Neuronal stem cell (in vitro differentiated cells): ENCODE data around the gene NSMCE1.

Source experiments
- DNase-seq: peaks from one replicate; pipeline ENCODE4 v3.0.0-alpha.2; 2013; ENCODE audit warnings: low spot score
- H2AFZ ChIP-seq: one replicate; pipeline ENCODE4 v1.6.1; 2013; ENCODE audit warnings: mild to moderate bottlenecking, low read length, inconsistent platforms
- H2AK5ac ChIP-seq: 2 replicates; pipeline ENCODE4 v1.6.1; 2013; ENCODE audit warnings: low read depth, mild to moderate bottlenecking, inconsistent platforms, low read length, moderate library complexity, mixed read lengths
- H2BK120ac ChIP-seq: 2 replicates; pipeline ENCODE4 v1.6.1; 2013; ENCODE audit warnings: low read depth, mild to moderate bottlenecking, inconsistent platforms, low read length, moderate library complexity, mixed read lengths
- H2BK12ac ChIP-seq: one replicate; pipeline ENCODE4 v1.6.1; 2013; ENCODE audit warnings: low read length, inconsistent platforms
- H2BK15ac ChIP-seq: 2 replicates; pipeline ENCODE4 v1.6.1; 2013; ENCODE audit warnings: mild to moderate bottlenecking, low read length, inconsistent platforms, mixed read lengths
- H2BK5ac ChIP-seq: one replicate; pipeline ENCODE4 v1.6.1; 2013; ENCODE audit warnings: inconsistent platforms, mild to moderate bottlenecking, low read length, moderate library complexity
- H3K14ac ChIP-seq: one replicate; pipeline ENCODE4 v1.6.1; 2013; ENCODE audit warnings: low read length, inconsistent platforms
- H3K18ac ChIP-seq: 2 replicates; pipeline ENCODE4 v1.6.1; 2013; ENCODE audit warnings: low read length, inconsistent platforms
- H3K23ac ChIP-seq: 2 replicates; pipeline ENCODE4 v1.6.1; 2013; ENCODE audit warnings: low read depth, mild to moderate bottlenecking, mixed read lengths, low read length, inconsistent platforms; ENCODE audit not compliant: poor library complexity
- H3K27ac ChIP-seq: replicated peaks from 3 replicates; pipeline ENCODE4 v1.5.1; 2013; ENCODE audit warnings: low read length, inconsistent platforms
- H3K27me3 ChIP-seq, 3 experiments: 2 replicates each; pipeline ENCODE4 v1.6.1; 2013; ENCODE audit warnings: low read length in 3 of 3, mild to moderate bottlenecking in 2 of 3, inconsistent platforms in 1 of 3, low read depth in 1 of 3, mixed read lengths in 1 of 3, moderate library complexity in 1 of 3; ENCODE audit not compliant: control insufficient read depth in 3 of 3, insufficient read depth in 3 of 3
- H3K36me3 ChIP-seq, 2 donors: replicated peaks in 1 of 2; 2 replicates each; pipeline ENCODE4 v1.6.1; 2013; ENCODE audit warnings: low read length in 2 of 2; ENCODE audit not compliant: control insufficient read depth in 2 of 2, insufficient read depth in 2 of 2
- H3K4ac ChIP-seq: 2 replicates; pipeline ENCODE4 v1.6.1; 2013; ENCODE audit warnings: inconsistent platforms, mild to moderate bottlenecking, low read length, moderate library complexity
- H3K4me1 ChIP-seq, 2 donors: 1 replicate in 1 of 2; 2 replicates in 1 of 2; pipeline ENCODE4 v1.6.1; 2013; ENCODE audit warnings: low read length in 2 of 2, low read depth in 1 of 2; ENCODE audit not compliant: control insufficient read depth in 2 of 2, insufficient read depth in 1 of 2
- H3K4me2 ChIP-seq: one replicate; pipeline ENCODE4 v1.6.1; 2013; ENCODE audit warnings: mild to moderate bottlenecking, low read length, inconsistent platforms; ENCODE audit not compliant: insufficient read depth, poor library complexity, severe bottlenecking
- H3K4me3 ChIP-seq, 2 donors: 2 replicates each; pipeline ENCODE4 v1.5.1; 2013; ENCODE audit warnings: low read length in 2 of 2, mild to moderate bottlenecking in 2 of 2, inconsistent platforms in 1 of 2, moderate library complexity in 1 of 2
- H3K79me1 ChIP-seq: one replicate; pipeline ENCODE4 v1.6.1; 2013; ENCODE audit warnings: low read depth, mild to moderate bottlenecking, inconsistent platforms, low read length, moderate library complexity
- H3K9ac ChIP-seq: one replicate; pipeline ENCODE4 v1.6.1; 2013; ENCODE audit warnings: mild to moderate bottlenecking, low read depth, low read length, inconsistent platforms; ENCODE audit not compliant: poor library complexity
- H3K9me3 ChIP-seq, 2 donors: replicated peaks in 1 of 2; 2 replicates each; pipeline versions ENCODE3 to v1.6.1; 2013; ENCODE audit warnings: low read length in 2 of 2, mild to moderate bottlenecking in 2 of 2, inconsistent platforms in 1 of 2, low read depth in 1 of 2, mixed read lengths in 1 of 2, moderate library complexity in 1 of 2; ENCODE audit not compliant: control insufficient read depth in 2 of 2, insufficient read depth in 1 of 2
- H4K8ac ChIP-seq: one replicate; pipeline ENCODE4 v1.6.1; 2013; ENCODE audit warnings: low read depth, mild to moderate bottlenecking, inconsistent platforms, low read length, moderate library complexity
- H4K91ac ChIP-seq: one replicate; pipeline ENCODE4 v1.6.1; 2013; ENCODE audit warnings: low read length, low read depth, mild to moderate bottlenecking, inconsistent platforms; ENCODE audit not compliant: poor library complexity
- WGBS, 2 donors: extraction: QIAGEN DNeasy Blood & Tissue Kit; methylation state at CpG; one replicate each; pipeline ENCODE4 v1.1.7; 2013; ENCODE audit warnings: missing lambda C conversion rate in 2 of 2, mixed read lengths in 1 of 2; ENCODE audit not compliant: insufficient read length in 2 of 2, insufficient replicate concordance in 1 of 2; ENCODE audit errors: extremely low coverage in 2 of 2; 5-methylcytosine and 5-hydroxymethylcytosine counted together

The NSMCE1 gene

GRCh38 chr16:27197004-27197403 is 71.6 kb downstream of the NSMCE1 start:
- no peak overlapping the region for H2BK120ac ChIP-seq
- no peak overlapping the region for H3K14ac ChIP-seq
- no peaks in the 10 kb centered on the region for H3K27me3 ChIP-seq
- WGBS, 2 donors: no CpG with 5 or more reads among the region's 4 CpGs
- H3K36me3 ChIP-seq: no peaks in the 10 kb centered on the region
- H4K91ac ChIP-seq: no peak overlapping the region
- no peak overlapping the region for H3K27ac ChIP-seq
- DNase-seq: no peak
- no peak overlapping the region for H3K4me3 ChIP-seq
- H3K4me2 ChIP-seq: no peak overlapping the region
- H3K9ac ChIP-seq: no peak overlapping the region
- H3K9me3 ChIP-seq: peaks cover 0 to 2% of the 10 kb centered on the region in 2 donors
- H2BK5ac ChIP-seq: no peak overlapping the region
- H3K79me1 ChIP-seq: no peaks in the 10 kb centered on the region
- H3K4me1 ChIP-seq: no peaks in the 10 kb centered on the region
- H2AFZ ChIP-seq: no peak overlapping the region
- H2AK5ac ChIP-seq: no peak overlapping the region
- no peak overlapping the region for H3K18ac ChIP-seq
- no peak overlapping the region for H4K8ac ChIP-seq
- H3K4ac ChIP-seq: no peak overlapping the region
- H3K23ac ChIP-seq: no peak overlapping the region
- H2BK15ac ChIP-seq: no peak overlapping the region
- H2BK12ac ChIP-seq: no peak overlapping the region

- H3K4me2 ChIP-seq: no peak overlapping the region
- H3K4ac ChIP-seq: no peak overlapping the region
- H2AK5ac ChIP-seq: no peak overlapping the region
- no peak overlapping the region for H2BK12ac ChIP-seq
- H3K27ac ChIP-seq: no peak overlapping the region
- H3K36me3 ChIP-seq: no peaks in the 10 kb centered on the region
- no peak overlapping the region for H3K18ac ChIP-seq
- no peak overlapping the region for H2BK120ac ChIP-seq
- no peak overlapping the region for H2AFZ ChIP-seq
- H3K9ac ChIP-seq: no peak overlapping the region
- no peak overlapping the region for H2BK5ac ChIP-seq
- H3K4me3 ChIP-seq: no peak overlapping the region
- H3K79me1 ChIP-seq: no peaks in the 10 kb centered on the region
- H3K23ac ChIP-seq: no peak overlapping the region
- H3K4me1 ChIP-seq: no peaks in the 10 kb centered on the region
- peaks cover 0 to 2% of the 10 kb centered on the region in 2 donors for H3K9me3 ChIP-seq
- no peak overlapping the region for H2BK15ac ChIP-seq
- no peak for DNase-seq
- H3K27me3 ChIP-seq: no peaks in the 10 kb centered on the region
- H4K8ac ChIP-seq: no peak overlapping the region
- H4K91ac ChIP-seq: no peak overlapping the region
- H3K14ac ChIP-seq: no peak overlapping the region
- WGBS, 2 donors: no CpG with 5 or more reads among the region's 9 CpGs
Measured at GRCh38 chr16:27195941-27196595, 72.5 kb downstream of the NSMCE1 start.

GRCh38 chr16:27195076-27195741 is 73.4 kb downstream of the NSMCE1 start:
- H2AFZ ChIP-seq: no peak overlapping the region
- H3K18ac ChIP-seq: no peak overlapping the region
- no peak overlapping the region for H4K8ac ChIP-seq
- H3K9me3 ChIP-seq: peaks cover 0 to 2% of the 10 kb centered on the region in 2 donors
- no peak overlapping the region for H2BK15ac ChIP-seq
- H3K79me1 ChIP-seq: no peaks in the 10 kb centered on the region
- no peak overlapping the region for H2BK120ac ChIP-seq
- H3K14ac ChIP-seq: no peak overlapping the region
- H3K36me3 ChIP-seq: no peaks in the 10 kb centered on the region
- H3K4ac ChIP-seq: no peak overlapping the region
- H3K23ac ChIP-seq: no peak overlapping the region
- no peak overlapping the region for H3K27ac ChIP-seq
- H3K4me3 ChIP-seq: peak overlapping the region in 1 of 2 donors; percentile 36
- no peak overlapping the region for H2BK12ac ChIP-seq
- H3K4me1 ChIP-seq: no peaks in the 10 kb centered on the region
- H3K27me3 ChIP-seq: no peaks in the 10 kb centered on the region
- no peak overlapping the region for H2AK5ac ChIP-seq
- no peak overlapping the region for H3K4me2 ChIP-seq
- H4K91ac ChIP-seq: no peak overlapping the region
- DNase-seq: no peak
- H2BK5ac ChIP-seq: no peak overlapping the region
- no CpG with 5 or more reads among the region's 6 CpGs for WGBS, 2 donors
- no peak overlapping the region for H3K9ac ChIP-seq

DNA sequence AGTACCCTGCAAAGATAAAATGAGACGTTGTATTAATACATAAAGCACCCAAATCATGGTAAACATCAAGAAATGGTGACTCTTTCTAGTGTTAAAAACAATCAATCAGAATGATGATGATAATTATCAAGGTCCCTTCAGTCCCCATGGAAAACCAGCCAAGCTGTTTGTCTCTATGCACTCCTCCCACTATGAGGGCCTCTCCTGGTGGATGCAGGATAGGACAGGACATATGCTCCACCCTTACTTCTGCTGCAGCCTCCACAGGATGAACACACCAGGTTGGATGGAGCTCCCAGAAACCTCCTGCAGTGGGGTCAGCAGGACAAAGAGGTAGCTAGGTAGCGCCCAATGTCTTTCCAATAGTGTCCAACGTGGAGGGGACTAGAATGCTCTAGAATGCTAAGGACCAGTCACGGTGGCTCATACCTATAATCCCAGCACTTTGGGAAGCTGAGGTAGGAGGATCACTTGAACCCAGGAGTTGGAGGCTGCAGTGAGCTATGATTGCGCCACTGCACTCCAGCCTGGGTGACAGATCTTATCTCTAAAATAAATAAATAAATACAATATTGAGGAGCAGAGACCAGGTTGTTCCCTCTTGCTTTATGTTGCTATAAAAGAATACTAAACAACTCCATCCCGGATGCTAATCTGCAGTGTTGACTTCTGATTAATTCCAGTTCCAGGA is 75.1 kb downstream of the NSMCE1 start:
- H2BK12ac ChIP-seq: no peak overlapping the region
- H3K36me3 ChIP-seq: no peaks in the 10 kb centered on the region
- no peak overlapping the region for H3K4me3 ChIP-seq
- no peaks in the 10 kb centered on the region for H3K79me1 ChIP-seq
- H4K8ac ChIP-seq: no peak overlapping the region
- no peak overlapping the region for H3K18ac ChIP-seq
- no peak overlapping the region for H3K4me2 ChIP-seq
- H2BK15ac ChIP-seq: no peak overlapping the region
- WGBS, 2 donors: no CpG with 5 or more reads among the region's 6 CpGs
- no peak for DNase-seq
- no peaks in the 10 kb centered on the region for H3K4me1 ChIP-seq
- no peak overlapping the region for H3K4ac ChIP-seq
- H2AFZ ChIP-seq: no peak overlapping the region
- no peak overlapping the region for H4K91ac ChIP-seq
- H2BK120ac ChIP-seq: no peak overlapping the region
- H2BK5ac ChIP-seq: no peak overlapping the region
- H2AK5ac ChIP-seq: no peak overlapping the region
- no peaks in the 10 kb centered on the region for H3K27me3 ChIP-seq
- no peak overlapping the region for H3K14ac ChIP-seq
- H3K23ac ChIP-seq: no peak overlapping the region
- H3K9me3 ChIP-seq: peaks cover 0 to 2% of the 10 kb centered on the region in 2 donors
- H3K9ac ChIP-seq: no peak overlapping the region
- no peak overlapping the region for H3K27ac ChIP-seq
